NCI-H2081 treated with DMSO at 0.1 percent for 48 hours (cell line): Measurements from ENCODE around the gene KHK.
"Not testable (repeated sequence)": the region's sequence is repeated elsewhere in the genome, so short reads cannot be mapped to it uniquely, and the experiment has no call there.

Experiments used
- DNase-seq: peaks from one replicate; lab custom pipeline; 2025; lab: John Stamatoyannopoulos, UW

Gene KHK

GRCh38 chr2:27060323-27060722 lies 26.2 kb upstream of the KHK start:
- DNase-seq = no peak

GRCh38 chr2:27065128-27065527 lies 21.4 kb upstream of the KHK start:
- DNase-seq = no peak

- DNase-seq = no peak
These were observed 19.2 kb upstream of the KHK start for GRCh38 chr2:27067385-27067784.

- DNase-seq = no peak
These were observed 17.1 kb upstream of the KHK start for GRCh38 chr2:27069436-27069835.

- DNase-seq = no peak
These were observed 16.5 kb upstream of the KHK start for GRCh38 chr2:27069961-27070618.

GRCh38 chr2:27070653-27071276 lies 15.8 kb upstream of the KHK start:
- DNase-seq = no peak

GRCh38 chr2:27071277-27071989 lies 15.1 kb upstream of the KHK start, which contains the start of gene OST4:
Gene OST4, minus strand, starts transcription at chr2:27071654.
- DNase-seq = peak; percentile 68

- no peak for DNase-seq
These were observed 14.4 kb upstream of the KHK start for GRCh38 chr2:27071990-27072830.

GRCh38 chr2:27072920-27073319 lies 13.7 kb upstream of the KHK start:
- DNase-seq = no peak

GRCh38 chr2:27073782-27074181 lies 12.8 kb upstream of the KHK start:
- no peak for DNase-seq

GRCh38 chr2:27074738-27075565 lies 11.6 kb upstream of the KHK start:
- no peak for DNase-seq

GRCh38 chr2:27075566-27075871 lies 11.1 kb upstream of the KHK start:
- DNase-seq = not testable (repeated sequence)

- DNase-seq = no peak
These were observed 10.2 kb upstream of the KHK start for GRCh38 chr2:27076323-27076722.

GRCh38 chr2:27077231-27077630 lies 9.3 kb upstream of the KHK start:
- DNase-seq = no peak

- DNase-seq = no peak
These were observed 8.0 kb upstream of the KHK start, which contains the start of gene EMILIN1 for GRCh38 chr2:27078267-27079194. Gene EMILIN1, plus strand, starts transcription at chr2:27078615. Its CDS starts 451 bp downstream, at chr2:27079066.

GRCh38 chr2:27079233-27080139 lies 7.1 kb upstream of the KHK start:
- DNase-seq = no peak

- DNase-seq = no peak
These were observed 6.5 kb upstream of the KHK start for GRCh38 chr2:27080140-27080469.

- DNase-seq = no peak
These were observed 6.0 kb upstream of the KHK start for GRCh38 chr2:27080603-27080936.

GRCh38 chr2:27081984-27082772 lies 4.4 kb upstream of the KHK start:
- DNase-seq = no peak
